Stomach smooth muscle (tissue), 2 donors: ENCODE results near the gene GNPTAB.
"Not testable (repeated sequence)": the region's sequence is repeated elsewhere in the genome, so short reads cannot be mapped to it uniquely, and the experiment has no call there.

Source experiments
- H3K27ac ChIP-seq: one replicate; pipeline ENCODE4 v1.7.0; 2013; ENCODE audit warnings: mild to moderate bottlenecking, low read length, inconsistent platforms
- H3K27me3 ChIP-seq, 2 donors: one replicate each; pipeline ENCODE4 v1.7.0; 2013; ENCODE audit warnings: low read length in 2 of 2; ENCODE audit not compliant: insufficient read depth in 2 of 2, control insufficient read depth in 1 of 2
- H3K36me3 ChIP-seq, 2 donors: one replicate each; pipeline ENCODE4 v1.7.0; 2013; ENCODE audit warnings: low read length in 2 of 2; ENCODE audit not compliant: control insufficient read depth in 2 of 2, insufficient read depth in 2 of 2
- H3K4me1 ChIP-seq: one replicate; pipeline ENCODE4 v1.7.0; 2013; ENCODE audit warnings: low read length; ENCODE audit not compliant: control insufficient read depth, insufficient read depth
- H3K4me3 ChIP-seq, 2 donors: one replicate each; pipeline ENCODE4 v1.7.0; 2013; ENCODE audit warnings: low read length in 2 of 2
- H3K9ac ChIP-seq, 2 donors: one replicate each; pipeline ENCODE4 v1.7.0; 2013; ENCODE audit warnings: low read length in 2 of 2, mild to moderate bottlenecking in 1 of 2
- H3K9me3 ChIP-seq, 2 donors: one replicate each; pipeline ENCODE4 v1.7.0; 2013; ENCODE audit warnings: low read length in 2 of 2; ENCODE audit not compliant: control insufficient read depth in 2 of 2
- donor health status: healthy.
- donor health status: Pancreatic carcinoma.

The GNPTAB gene

DNA sequence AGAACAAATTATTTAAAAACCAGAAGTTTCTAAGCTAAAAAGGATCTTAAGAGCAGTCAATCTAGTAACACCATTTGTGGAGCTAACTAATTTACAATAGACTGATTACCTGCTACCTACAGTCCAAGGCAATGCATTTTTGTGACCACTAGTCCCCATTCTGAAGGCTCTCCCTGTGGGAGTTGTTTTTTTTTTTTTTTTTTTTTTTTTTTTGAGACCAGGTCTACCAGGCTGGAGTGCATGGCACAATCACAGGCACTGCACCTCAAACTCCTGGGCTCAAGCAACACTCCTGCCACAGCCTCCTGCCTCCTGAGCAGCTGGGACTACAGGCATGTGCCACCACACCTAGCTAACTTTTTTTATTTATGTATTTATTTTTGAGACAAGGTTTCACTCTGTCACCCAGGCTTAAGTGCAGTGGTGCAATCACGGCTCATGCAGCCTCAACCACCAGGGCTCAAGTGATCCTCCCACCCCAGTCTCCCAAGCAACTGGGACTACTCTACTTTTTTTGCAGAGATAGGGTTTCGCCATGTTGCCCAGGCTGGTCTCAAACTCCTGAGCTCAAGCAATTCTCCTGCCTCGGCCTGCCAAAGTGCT, 3.9 kb downstream of the GNPTAB start:
- Histone ChIP-seq H3K36me3 (no peaks in the 10 kb centered on the region), H3K4me1 (peaks cover 5% of the 10 kb centered on the region), H3K4me3 (no peak overlapping the region), H3K27ac (no peak overlapping the region), H3K9me3 (no peaks in the 10 kb centered on the region), H3K27me3 (no peaks in the 10 kb centered on the region), H3K9ac (no peak overlapping the region)

- no peaks in the 10 kb centered on the region for H3K27me3 ChIP-seq
- no peaks in the 10 kb centered on the region for H3K9me3 ChIP-seq
- H3K4me1 ChIP-seq = no peaks in the 10 kb centered on the region
- no peak overlapping the region for H3K27ac ChIP-seq
- no peak overlapping the region for H3K9ac ChIP-seq
- no peak overlapping the region for H3K4me3 ChIP-seq
- no peaks in the 10 kb centered on the region for H3K36me3 ChIP-seq
Observed at GRCh38 chr12:101824831-101825230, 5.9 kb downstream of the GNPTAB start.

DNA sequence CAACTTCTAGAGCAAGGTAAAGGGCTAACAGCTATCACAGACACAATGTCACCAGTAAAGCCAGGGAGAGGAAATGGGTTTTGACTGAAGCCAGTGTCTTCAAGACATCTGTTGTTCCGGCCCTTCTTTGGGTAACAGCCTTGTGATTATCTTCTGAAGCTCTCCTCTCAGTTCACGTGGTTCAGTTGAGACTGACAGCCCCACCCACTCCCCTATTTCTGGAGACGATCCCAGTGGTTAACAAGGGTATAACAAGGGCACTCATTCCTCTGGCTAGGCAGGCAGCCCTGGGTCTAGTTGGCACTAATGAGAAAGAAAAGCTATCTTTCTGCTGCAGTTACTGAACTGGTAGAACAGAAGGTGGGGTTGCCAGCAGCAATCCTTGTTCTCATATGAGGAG, 6.9 kb downstream of the GNPTAB start:
- no peaks in the 10 kb centered on the region for H3K4me1 ChIP-seq
- H3K36me3 ChIP-seq = no peaks in the 10 kb centered on the region
- no peaks in the 10 kb centered on the region for H3K9me3 ChIP-seq
- no peak overlapping the region for H3K9ac ChIP-seq
- H3K27me3 ChIP-seq = no peaks in the 10 kb centered on the region
- no peak overlapping the region for H3K27ac ChIP-seq
- no peak overlapping the region for H3K4me3 ChIP-seq

GRCh38 chr12:101823039-101823438, 7.7 kb downstream of the GNPTAB start:
- Histone ChIP-seq H3K4me1 (no peaks in the 10 kb centered on the region), H3K9me3 (no peaks in the 10 kb centered on the region), H3K36me3 (no peaks in the 10 kb centered on the region), H3K4me3 (no peak overlapping the region), H3K27ac (no peak overlapping the region), H3K9ac (no peak overlapping the region), H3K27me3 (no peaks in the 10 kb centered on the region)

DNA sequence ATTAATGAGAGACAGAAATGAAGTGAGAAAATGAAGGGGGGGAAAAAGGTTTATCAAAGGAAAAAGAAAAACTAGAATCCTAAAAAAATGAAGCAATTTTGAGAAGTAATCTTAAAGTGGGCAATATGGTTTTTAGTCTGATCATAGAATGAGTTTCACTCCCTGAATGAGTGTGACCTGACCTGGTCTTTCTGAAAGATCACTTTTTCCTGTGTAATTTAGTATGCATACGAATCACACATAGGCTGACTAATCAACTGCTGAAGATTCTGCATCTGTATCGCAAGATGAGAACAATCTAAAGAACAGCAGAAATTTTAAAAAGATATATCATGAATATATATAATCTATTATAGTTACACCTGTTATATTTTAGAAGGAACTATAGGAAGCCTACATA, 11.3 kb downstream of the GNPTAB start:
- Histone ChIP-seq H3K36me3 (no peaks in the 10 kb centered on the region), H3K9ac (no peak overlapping the region), H3K27me3 (no peaks in the 10 kb centered on the region), H3K4me1 (no peaks in the 10 kb centered on the region), H3K4me3 (no peak overlapping the region), H3K27ac (no peak overlapping the region), H3K9me3 (no peaks in the 10 kb centered on the region)

- not testable (repeated sequence) for H3K27ac ChIP-seq, H3K27me3 ChIP-seq
Observed at GRCh38 chr12:101818689-101819088, 12.1 kb downstream of the GNPTAB start.

DNA sequence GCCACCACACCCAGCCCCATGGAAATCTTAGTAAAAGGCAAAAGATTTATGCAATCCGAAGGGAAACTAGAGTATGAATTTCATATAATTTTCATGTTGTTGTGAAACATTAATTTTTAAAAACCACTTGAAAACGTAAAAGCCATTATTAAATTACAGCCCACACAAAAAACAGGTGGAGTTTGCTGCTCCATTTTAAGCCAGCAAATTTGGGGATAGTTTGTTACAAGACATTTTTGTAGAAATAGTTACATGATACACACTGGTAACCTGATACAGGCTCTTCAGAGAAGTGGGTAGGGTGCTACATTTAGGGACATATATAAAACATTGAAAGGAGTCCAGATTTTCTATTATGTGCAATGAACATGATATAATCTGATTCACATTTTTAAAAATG, 17.6 kb downstream of the GNPTAB start:
- Histone ChIP-seq H3K36me3 (no peaks in the 10 kb centered on the region), H3K27ac (no peak overlapping the region), H3K4me1 (peaks cover 5% of the 10 kb centered on the region), H3K9ac (no peak overlapping the region), H3K9me3 (no peaks in the 10 kb centered on the region), H3K4me3 (no peak overlapping the region), H3K27me3 (no peaks in the 10 kb centered on the region)

More at GRCh38 chr12:101818689-101819088, 12.1 kb downstream of the GNPTAB start:
- not testable (repeated sequence) for H3K4me1 ChIP-seq, H3K4me3 ChIP-seq, H3K9me3 ChIP-seq, H3K36me3 ChIP-seq, H3K9ac ChIP-seq

- not testable (repeated sequence) for H3K36me3 ChIP-seq, H3K4me3 ChIP-seq, H3K27me3 ChIP-seq, H3K27ac ChIP-seq, H3K4me1 ChIP-seq, H3K9me3 ChIP-seq, H3K9ac ChIP-seq
Observed at GRCh38 chr12:101812716-101813115, 18.0 kb downstream of the GNPTAB start.

DNA sequence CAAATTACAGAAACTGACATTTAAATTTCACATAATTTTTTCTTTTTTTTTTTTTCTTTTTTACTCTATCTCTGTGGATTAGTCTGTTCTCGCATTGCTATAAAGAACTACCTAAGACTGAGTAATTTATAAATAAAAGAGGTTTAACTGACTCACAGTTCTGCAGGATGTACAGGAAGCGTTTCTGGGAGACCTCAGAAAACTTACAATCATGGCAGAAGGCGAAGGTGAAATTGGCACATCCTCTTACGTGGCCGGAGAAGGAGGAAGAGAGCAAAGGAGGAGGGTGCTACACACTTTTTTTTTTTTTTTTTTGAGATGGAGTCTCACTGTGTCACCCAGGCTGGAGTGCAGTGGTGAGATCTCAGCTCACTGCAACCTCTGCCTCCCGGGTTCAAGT, 19.4 kb downstream of the GNPTAB start:
- not testable (repeated sequence) for H3K36me3 ChIP-seq, H3K4me1 ChIP-seq, H3K27ac ChIP-seq, H3K9ac ChIP-seq, H3K9me3 ChIP-seq, H3K27me3 ChIP-seq, H3K4me3 ChIP-seq

GRCh38 chr12:101809208-101809607, 21.6 kb downstream of the GNPTAB start:
- H3K27ac ChIP-seq = no peak overlapping the region
- H3K9ac ChIP-seq = no peak overlapping the region
- H3K27me3 ChIP-seq = no peaks in the 10 kb centered on the region
- no peaks in the 10 kb centered on the region for H3K9me3 ChIP-seq
- peaks cover 5% of the 10 kb centered on the region for H3K4me1 ChIP-seq
- no peaks in the 10 kb centered on the region for H3K36me3 ChIP-seq
- no peak overlapping the region for H3K4me3 ChIP-seq

- peaks cover 5% of the 10 kb centered on the region for H3K4me1 ChIP-seq
- no peaks in the 10 kb centered on the region for H3K9me3 ChIP-seq
- H3K36me3 ChIP-seq = no peaks in the 10 kb centered on the region
- H3K27me3 ChIP-seq = no peaks in the 10 kb centered on the region
- H3K9ac ChIP-seq = no peak overlapping the region
- no peak overlapping the region for H3K4me3 ChIP-seq
- H3K27ac ChIP-seq = no peak overlapping the region
Observed at GRCh38 chr12:101806265-101806664, 24.5 kb downstream of the GNPTAB start.
